GM21528 (cell line): Measurements from ENCODE around the gene INPP5A.
"Not testable (repeated sequence)": the region's sequence is repeated elsewhere in the genome, so short reads cannot be mapped to it uniquely, and the experiment has no call there.

ENCODE experiments used
- ATAC-seq: cut with Tn5 transposase; IDR thresholded peaks from one replicate; pipeline ENCODE4 v1.9.1; 2021; ENCODE audit warnings: mild to moderate bottlenecking, moderate library complexity; ENCODE audit not compliant: unreplicated experiment, low FRiP score

The INPP5A gene

GRCh38 chr10:132698761-132699391 is 161.3 kb downstream of the INPP5A start:
- ATAC-seq, result no peak

GRCh38 chr10:132699411-132700155 is 162.0 kb downstream of the INPP5A start:
- no peak for ATAC-seq

- ATAC-seq, result no peak
Measured at GRCh38 chr10:132700156-132701098, 162.8 kb downstream of the INPP5A start.

GRCh38 chr10:132701099-132701845 is 163.7 kb downstream of the INPP5A start:
- no peak for ATAC-seq

- no peak for ATAC-seq
Measured at GRCh38 chr10:132701846-132702190, 164.2 kb downstream of the INPP5A start.

GRCh38 chr10:132702601-132703418 is 165.2 kb downstream of the INPP5A start:
- ATAC-seq, result no peak

- no peak for ATAC-seq
Measured at GRCh38 chr10:132703419-132704007, 165.9 kb downstream of the INPP5A start.

- ATAC-seq, result no peak
Measured at GRCh38 chr10:132704008-132704814, 166.6 kb downstream of the INPP5A start.

- not testable (repeated sequence) for ATAC-seq
Measured at GRCh38 chr10:132704815-132705064, 167.2 kb downstream of the INPP5A start.

- ATAC-seq, result no peak
Measured at GRCh38 chr10:132705173-132705572, 167.6 kb downstream of the INPP5A start.

- no peak for ATAC-seq
Measured at GRCh38 chr10:132705943-132706342, 168.4 kb downstream of the INPP5A start.

- no peak for ATAC-seq
Measured at GRCh38 chr10:132706701-132707100, 169.1 kb downstream of the INPP5A start.

GRCh38 chr10:132707121-132707775 is 169.7 kb downstream of the INPP5A start:
- ATAC-seq, result no peak

- ATAC-seq, result no peak
Measured at GRCh38 chr10:132707776-132708171, 170.2 kb downstream of the INPP5A start.

GRCh38 chr10:132708441-132708840 is 170.9 kb downstream of the INPP5A start:
- no peak for ATAC-seq

GRCh38 chr10:132708936-132709335 is 171.3 kb downstream of the INPP5A start:
- no peak for ATAC-seq

GRCh38 chr10:132709471-132709951 is 171.9 kb downstream of the INPP5A start:
- ATAC-seq, result no peak

GRCh38 chr10:132710036-132710686 is 172.6 kb downstream of the INPP5A start:
- ATAC-seq, result no peak
